HCT116 (cell line): ENCODE data around the gene GDAP2. TPM values are rescaled to one million over a fixed set of nuclear protein-coding genes. Genes with fewer than 3 reads are reported as not detected.

Source experiments
- ATAC-seq: fragments of 200-7000 bp; cut with Tn5 transposase; 2 replicates; pipeline ENCODE4 v1.9.1; 2020; ENCODE audit warnings: mild to moderate bottlenecking, moderate library complexity
- BruUV-seq: library from RNA; stranded (reverse); fragments of 400-500 nt; replicated peaks from 2 replicates; lab custom pipeline; 2021; lab: Mats Ljungman, UMichigan
- CTCF ChIA-PET: fragments of 300-600 bp; sonication (Branson Sonifier 250); formaldehyde crosslinking; loops from one replicate; lab custom pipeline; 2021; ENCODE audit warnings: antibody characterized with exemption; lab: Charles Lee
- POLR2A ChIA-PET: fragments of 300-600, 350-600 bp; sonication (Branson Sonifier 250); formaldehyde crosslinking; loops from one replicate; lab custom pipeline; 2021; ENCODE audit warnings: antibody characterized with exemption; lab: Charles Lee
- RAD21 ChIA-PET, 2 experiments: fragments of 300-600 bp; sonication (Branson Sonifier 250); formaldehyde crosslinking; loops; one replicate each; lab custom pipeline; 2023; ENCODE audit warnings: low total read pairs in 2 of 2; ENCODE audit not compliant: uncharacterized antibody in 2 of 2, unreplicated experiment in 2 of 2, low non-redundant PET in 1 of 2; lab: Charles Lee
- DNase-seq: peaks from one replicate; pipeline ENCODE4 v3.0.0-alpha.2; 2010; ENCODE audit warnings: low read depth, low spot score
- H2AFZ ChIP-seq: fragments of 200-600 bp; shearing (Covaris generic), sonication (generic); 2 replicates; pipeline ENCODE4 v1.6.1; 2017; ENCODE audit warnings: low read depth, mixed run types, mixed read lengths, antibody characterized with exemption, low read length; ENCODE audit not compliant: poor library complexity, severe bottlenecking
- H3K27ac ChIP-seq: 2 replicates; pipeline ENCODE4 v1.5.1; 2012; ENCODE audit warnings: low read depth, low read length
- H3K27me3 ChIP-seq: fragments of 200-600 bp; sonication (generic); 2 replicates; pipeline ENCODE4 v1.6.1; 2016; ENCODE audit warnings: mixed run types, low read length, mixed read lengths; ENCODE audit not compliant: insufficient read depth
- H3K36me3 ChIP-seq, 2 experiments: fragments of 200-500 bp in 1 of 2; fragments of 200-600 bp in 1 of 2; sonication (Bioruptor generic) in 1 of 2; sonication (generic) in 1 of 2; 2 replicates each; pipeline versions ENCODE4 v1.5.1 to v1.6.1; 2014 to 2016; ENCODE audit warnings: low read length in 2 of 2, inconsistent platforms in 1 of 2, mixed read lengths in 1 of 2, mixed run types in 1 of 2; ENCODE audit not compliant: insufficient read depth in 2 of 2, control insufficient read depth in 1 of 2
- H3K4me1 ChIP-seq, 2 experiments: fragments of 200-600 bp in 1 of 2; sonication (generic) in 1 of 2; 2 replicates each; pipeline versions ENCODE4 v1.5.1 to v1.6.1; 2012 to 2017; ENCODE audit warnings: low read length in 2 of 2, inconsistent platforms in 1 of 2, mild to moderate bottlenecking in 1 of 2, mixed read lengths in 1 of 2, mixed run types in 1 of 2, moderate library complexity in 1 of 2; ENCODE audit not compliant: insufficient read depth in 2 of 2, control insufficient read depth in 1 of 2
- H3K4me2 ChIP-seq: fragments of 200-600 bp; sonication (generic); 2 replicates; pipeline ENCODE4 v1.6.1; 2017; ENCODE audit warnings: mixed run types, low read length, mixed read lengths
- H3K4me3 ChIP-seq, 2 experiments: fragments of 200-600 bp in 1 of 2; sonication (generic) in 1 of 2; replicated peaks in 1 of 2; 2 replicates each; pipeline ENCODE4 v1.5.1; 2011 to 2016; ENCODE audit warnings: low read length in 2 of 2, control low read depth in 1 of 2, low read depth in 1 of 2, mild to moderate bottlenecking in 1 of 2, mixed read lengths in 1 of 2, mixed run types in 1 of 2
- H3K79me2 ChIP-seq: fragments of 200-600 bp; sonication (generic); 2 replicates; pipeline ENCODE4 v1.6.1; 2017; ENCODE audit warnings: mild to moderate bottlenecking, mixed run types, low read length, moderate library complexity, mixed read lengths; ENCODE audit not compliant: insufficient read depth
- H3K9ac ChIP-seq: fragments of 200-600 bp; sonication (generic); 2 replicates; pipeline ENCODE4 v1.6.1; 2016; ENCODE audit warnings: low read length, mixed read lengths
- H3K9me2 ChIP-seq: fragments of 200-600 bp; sonication (generic), shearing (Covaris generic); 2 replicates; pipeline ENCODE4 v1.6.1; 2017; ENCODE audit warnings: mixed run types, mild to moderate bottlenecking, moderate library complexity; ENCODE audit not compliant: insufficient read depth
- H3K9me3 ChIP-seq, 2 experiments: fragments of 200-500 bp in 1 of 2; fragments of 200-600 bp in 1 of 2; sonication (Bioruptor generic) in 1 of 2; sonication (generic) in 1 of 2; 2 replicates each; pipeline ENCODE4 v1.6.1; 2014 to 2017; ENCODE audit warnings: low read length in 2 of 2, mixed read lengths in 2 of 2, inconsistent platforms in 1 of 2, low read depth in 1 of 2, mild to moderate bottlenecking in 1 of 2, mixed run types in 1 of 2, moderate library complexity in 1 of 2; ENCODE audit not compliant: control insufficient read depth in 1 of 2, insufficient read depth in 1 of 2
- H4K20me1 ChIP-seq: fragments of 200-600 bp; sonication (generic), shearing (Covaris generic); 2 replicates; pipeline ENCODE4 v1.6.1; 2017; ENCODE audit warnings: mixed run types, mild to moderate bottlenecking, moderate library complexity; ENCODE audit not compliant: insufficient read depth
- CEBPB ChIP-seq: IDR thresholded peaks from 2 replicates; pipeline ENCODE4 v1.6.1; 2012; ENCODE audit warnings: low read depth
- EGR1 ChIP-seq: IDR thresholded peaks from 2 replicates; pipeline ENCODE4 v1.6.1; 2012; ENCODE audit warnings: low read depth
- ELF1 ChIP-seq: IDR thresholded peaks from 2 replicates; pipeline ENCODE4 v1.6.1; 2012; ENCODE audit warnings: low read depth, borderline replicate concordance
- EZH2phosphoT487 ChIP-seq: fragments of 200-600 bp; IDR thresholded peaks from 2 replicates; pipeline ENCODE4 v1.6.1; 2018; ENCODE audit warnings: antibody characterized with exemption, borderline replicate concordance
- JUND ChIP-seq: IDR thresholded peaks from 2 replicates; pipeline ENCODE4 v1.6.1; 2012
- SRF ChIP-seq: IDR thresholded peaks from 2 replicates; pipeline ENCODE4 v1.6.1; 2012; ENCODE audit warnings: low read depth
- intact Hi-C: fragments of 100-400 bp; cut with micrococcal nuclease; formaldehyde crosslinking; loops from 2 replicates; pipeline ENCODE4 v1.10.0; 2022
- total RNA-seq: library from RNA; stranded (reverse); gene quantifications from one replicate; pipeline ENCODE4 v1.2.1, GENCODE V29; 2021; ENCODE audit not compliant: unreplicated experiment
- TF ChIP-seq, protein P1 (sequence below): IDR thresholded peaks from 2 replicates; pipeline ENCODE4 v1.6.1; 2011; ENCODE audit warnings: mild to moderate bottlenecking, low read length, moderate library complexity; ENCODE audit not compliant: insufficient replicate concordance; ENCODE audit errors: extremely low read depth
- TF ChIP-seq, protein P2 (sequence below): IDR thresholded peaks from 2 replicates; pipeline ENCODE4 v1.6.1; 2012

Gene GDAP2
- total RNA-seq, 1 experiment from 2014 or later = 21.4 TPM

DNA sequence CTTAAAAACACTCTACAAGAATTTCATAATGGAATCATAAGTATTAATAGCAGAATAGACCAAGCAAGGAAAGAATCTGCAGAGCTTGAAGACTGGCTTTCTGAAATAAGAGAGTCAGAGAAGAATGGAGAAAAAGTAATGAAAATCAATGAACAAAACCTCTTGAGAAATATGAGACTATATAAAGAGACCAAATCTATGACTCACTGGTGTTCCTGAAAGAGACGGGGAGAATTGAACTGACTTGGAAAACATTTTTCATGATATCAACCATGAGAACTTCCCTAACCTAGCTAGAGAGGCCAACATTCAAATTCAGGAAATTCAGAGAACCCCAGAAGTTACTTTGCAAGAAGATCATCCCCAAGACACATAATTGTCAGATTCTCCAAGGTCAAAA is 85.6 kb downstream of the GDAP2 start:
- ChIA-PET RAD21 (no interaction called here), CTCF (no interaction called here), POLR2A (no interaction called here)
- H3K27me3 ChIP-seq = no peaks in the 10 kb centered on the region
- no peaks in the 10 kb centered on the region for H3K9me2 ChIP-seq
- TF ChIP-seq, protein P1, sequence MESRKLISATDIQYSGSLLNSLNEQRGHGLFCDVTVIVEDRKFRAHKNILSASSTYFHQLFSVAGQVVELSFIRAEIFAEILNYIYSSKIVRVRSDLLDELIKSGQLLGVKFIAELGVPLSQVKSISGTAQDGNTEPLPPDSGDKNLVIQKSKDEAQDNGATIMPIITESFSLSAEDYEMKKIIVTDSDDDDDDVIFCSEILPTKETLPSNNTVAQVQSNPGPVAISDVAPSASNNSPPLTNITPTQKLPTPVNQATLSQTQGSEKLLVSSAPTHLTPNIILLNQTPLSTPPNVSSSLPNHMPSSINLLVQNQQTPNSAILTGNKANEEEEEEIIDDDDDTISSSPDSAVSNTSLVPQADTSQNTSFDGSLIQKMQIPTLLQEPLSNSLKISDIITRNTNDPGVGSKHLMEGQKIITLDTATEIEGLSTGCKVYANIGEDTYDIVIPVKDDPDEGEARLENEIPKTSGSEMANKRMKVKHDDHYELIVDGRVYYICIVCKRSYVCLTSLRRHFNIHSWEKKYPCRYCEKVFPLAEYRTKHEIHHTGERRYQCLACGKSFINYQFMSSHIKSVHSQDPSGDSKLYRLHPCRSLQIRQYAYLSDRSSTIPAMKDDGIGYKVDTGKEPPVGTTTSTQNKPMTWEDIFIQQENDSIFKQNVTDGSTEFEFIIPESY = no peak
- TF ChIP-seq JUND = no peak
- TF ChIP-seq ELF1 = no peak
- no peak for TF ChIP-seq CEBPB
- TF ChIP-seq SRF = no peak
- TF ChIP-seq, protein P2, sequence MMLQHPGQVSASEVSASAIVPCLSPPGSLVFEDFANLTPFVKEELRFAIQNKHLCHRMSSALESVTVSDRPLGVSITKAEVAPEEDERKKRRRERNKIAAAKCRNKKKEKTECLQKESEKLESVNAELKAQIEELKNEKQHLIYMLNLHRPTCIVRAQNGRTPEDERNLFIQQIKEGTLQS = no peak
- no peak for TF ChIP-seq EZH2phosphoT487
- TF ChIP-seq EGR1 = no peak
- no peak overlapping the region for H3K4me3 ChIP-seq
- H3K4me1 ChIP-seq = peaks cover 0 to 4% of the 10 kb centered on the region in 2 experiments; a peak in 2 of 4 replicates
- no peaks in the 10 kb centered on the region for H3K79me2 ChIP-seq
- no TSS peak for BruUV-seq
- ATAC-seq (no peak), DNase-seq (no peak)
- no peaks in the 10 kb centered on the region for H3K36me3 ChIP-seq
- H4K20me1 ChIP-seq = no peaks in the 10 kb centered on the region
- intact Hi-C loops = no loop called here
- H2AFZ ChIP-seq = no peak overlapping the region
- H3K4me2 ChIP-seq = no peak overlapping the region
- no peaks in the 10 kb centered on the region for H3K9me3 ChIP-seq
- H3K9ac ChIP-seq = no peak overlapping the region
- H3K27ac ChIP-seq = no peak overlapping the region
